Measurements from ENCODE around the gene ADCY6. TPM values are rescaled to one million over a fixed set of nuclear protein-coding genes. Genes with fewer than 3 reads are reported as not detected.

Gene ADCY6
- total and polyA plus RNA-seq, 2 donors (not counting 3 experiments of a cell fraction or from before 2014, with no cell fraction given), result 37.0 to 46.2 TPM

DNA sequence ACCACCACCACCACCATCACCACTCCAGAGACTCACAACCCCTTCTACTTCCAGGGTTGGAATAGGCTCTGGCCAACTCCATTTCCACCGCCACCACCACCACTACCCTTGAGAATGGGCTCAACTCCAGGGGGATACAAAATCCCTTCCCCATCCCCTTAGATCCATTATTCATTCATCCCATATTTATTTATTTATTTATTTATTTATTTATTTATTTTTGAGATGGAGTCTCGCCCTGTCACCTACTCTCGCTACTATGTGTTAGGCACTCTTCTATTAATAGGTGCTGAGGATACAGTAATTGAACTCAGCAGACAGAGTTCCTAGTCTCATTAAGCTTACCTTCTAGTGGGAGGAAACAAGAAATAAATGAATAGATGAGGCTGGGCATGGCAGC is 4.8 kb upstream of the ADCY6 start:
- no peaks in the 10 kb centered on the region for H3K9me1 ChIP-seq (replicated peaks; ENCODE audit: control insufficient read depth, extremely low read depth, insufficient read depth, low read length)
- intact Hi-C loops (cut with micrococcal nuclease), result loop anchor here (2.0 kb wide), 1 partner anchor 13 kb away; no protein-coding TSS in a partner anchor
- no peaks in the 10 kb centered on the region for H3K4me1 ChIP-seq (ENCODE audit: control insufficient read depth, extremely low read depth, insufficient read depth, low read length)
- FAIRE-seq, result no peak
- no peaks in the 10 kb centered on the region for H3K9me3 ChIP-seq (replicated peaks; ENCODE audit: control insufficient read depth, insufficient read depth, low read length)
- H2AFZ ChIP-seq (ENCODE audit: low read depth, low read length), result no peak overlapping the region
- no peaks in the 10 kb centered on the region for H3K27me3 ChIP-seq (ENCODE audit: control insufficient read depth in 2 of 2, insufficient read depth in 2 of 2, low read length in 2 of 2)
- CTCF ChIA-PET, result interaction anchor here (1.4 to 16.5 kb wide), 5 partner anchors 9 to 251 kb away, joined by 4 to 606 read pairs (median 18); no protein-coding TSS in a partner anchor
- no peak overlapping the region for H3K27ac ChIP-seq (ENCODE audit: insufficient read depth, low read depth, low read length)
- no peak for DNase-seq (ENCODE audit: low read depth, low spot score)
- peaks cover under 1% of the 10 kb centered on the region for H3K79me2 ChIP-seq (ENCODE audit: control insufficient read depth, insufficient read depth, low read length)
- H3K36me3 ChIP-seq (ENCODE audit: control insufficient read depth in 2 of 2, extremely low read depth in 1 of 2, insufficient read depth in 2 of 2, low read length in 2 of 2), result no peaks in the 10 kb centered on the region
- POLR2A ChIA-PET, result no interaction called here
- TF ChIP-seq, protein P1, sequence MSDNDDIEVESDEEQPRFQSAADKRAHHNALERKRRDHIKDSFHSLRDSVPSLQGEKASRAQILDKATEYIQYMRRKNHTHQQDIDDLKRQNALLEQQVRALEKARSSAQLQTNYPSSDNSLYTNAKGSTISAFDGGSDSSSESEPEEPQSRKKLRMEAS (IDR thresholded peaks at IDR 0.05; ENCODE audit: insufficient read depth, insufficient read length), result no peak
- no peak for TF ChIP-seq MYC (IDR thresholded peaks at IDR 0.05; ENCODE audit: low read depth, low read length)
- no peak for TF ChIP-seq EZH2 (IDR thresholded peaks at IDR 0.05; ENCODE audit: borderline replicate concordance, low read depth, low read length, severe bottlenecking)
- no peak for TF ChIP-seq POLR2AphosphoS5 (IDR thresholded peaks at IDR 0.05; ENCODE audit: insufficient read depth, low read depth, low read length)
- TF ChIP-seq, protein P2, sequence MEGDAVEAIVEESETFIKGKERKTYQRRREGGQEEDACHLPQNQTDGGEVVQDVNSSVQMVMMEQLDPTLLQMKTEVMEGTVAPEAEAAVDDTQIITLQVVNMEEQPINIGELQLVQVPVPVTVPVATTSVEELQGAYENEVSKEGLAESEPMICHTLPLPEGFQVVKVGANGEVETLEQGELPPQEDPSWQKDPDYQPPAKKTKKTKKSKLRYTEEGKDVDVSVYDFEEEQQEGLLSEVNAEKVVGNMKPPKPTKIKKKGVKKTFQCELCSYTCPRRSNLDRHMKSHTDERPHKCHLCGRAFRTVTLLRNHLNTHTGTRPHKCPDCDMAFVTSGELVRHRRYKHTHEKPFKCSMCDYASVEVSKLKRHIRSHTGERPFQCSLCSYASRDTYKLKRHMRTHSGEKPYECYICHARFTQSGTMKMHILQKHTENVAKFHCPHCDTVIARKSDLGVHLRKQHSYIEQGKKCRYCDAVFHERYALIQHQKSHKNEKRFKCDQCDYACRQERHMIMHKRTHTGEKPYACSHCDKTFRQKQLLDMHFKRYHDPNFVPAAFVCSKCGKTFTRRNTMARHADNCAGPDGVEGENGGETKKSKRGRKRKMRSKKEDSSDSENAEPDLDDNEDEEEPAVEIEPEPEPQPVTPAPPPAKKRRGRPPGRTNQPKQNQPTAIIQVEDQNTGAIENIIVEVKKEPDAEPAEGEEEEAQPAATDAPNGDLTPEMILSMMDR (IDR thresholded peaks at IDR 0.05; ENCODE audit: extremely low read depth in 1 of 2, insufficient read depth in 1 of 2, low read depth in 1 of 2, low read length in 2 of 2), result no peak
- TF ChIP-seq POLR2A (IDR thresholded peaks at IDR 0.05; ENCODE audit: low read depth, low read length), result no peak
- TF ChIP-seq FOS (IDR thresholded peaks at IDR 0.05; ENCODE audit: borderline replicate concordance, insufficient read depth, low read length), result no peak
- no peak for TF ChIP-seq JUN (IDR thresholded peaks at IDR 0.05; ENCODE audit: borderline replicate concordance, insufficient read depth, insufficient read length, low read depth)
- no peak for TF ChIP-seq GATA2 (IDR thresholded peaks at IDR 0.05; ENCODE audit: insufficient read depth, insufficient read length, low read depth, low read length)
- no peak overlapping the region for H3K4me2 ChIP-seq (ENCODE audit: insufficient read depth, low read length)
- BruUV-seq (replicated peaks), result no TSS peak
- no peaks in the 10 kb centered on the region for H4K20me1 ChIP-seq (replicated peaks; ENCODE audit: control insufficient read depth, extremely low read depth, insufficient read depth, low read length)
- no peak overlapping the region for H3K4me3 ChIP-seq (replicated peaks in 1 of 3; ENCODE audit: insufficient read depth in 1 of 3, low read depth in 1 of 3, low read length in 3 of 3)
- H3K9ac ChIP-seq (replicated peaks; ENCODE audit: extremely low read depth, insufficient read depth, low read length), result no peak overlapping the region
- dilution Hi-C loops (cut with MboI; ENCODE audit: extremely low pct_ligation_motif_present, low sequenced_read_pairs), result no loop called here
